Neuronal stem cell (in vitro differentiated cells): ENCODE data around the gene TSC22D3.
"Not testable (repeated sequence)": the region's sequence is repeated elsewhere in the genome, so short reads cannot be mapped to it uniquely, and the experiment has no call there.

Source experiments
- DNase-seq: peaks from one replicate; pipeline ENCODE4 v3.0.0-alpha.2; 2013; ENCODE audit warnings: low spot score
- H2AFZ ChIP-seq: one replicate; pipeline ENCODE4 v1.6.1; 2013; ENCODE audit warnings: mild to moderate bottlenecking, low read length, inconsistent platforms
- H2AK5ac ChIP-seq: 2 replicates; pipeline ENCODE4 v1.6.1; 2013; ENCODE audit warnings: low read depth, mild to moderate bottlenecking, inconsistent platforms, low read length, moderate library complexity, mixed read lengths
- H2BK120ac ChIP-seq: 2 replicates; pipeline ENCODE4 v1.6.1; 2013; ENCODE audit warnings: low read depth, mild to moderate bottlenecking, inconsistent platforms, low read length, moderate library complexity, mixed read lengths
- H2BK12ac ChIP-seq: one replicate; pipeline ENCODE4 v1.6.1; 2013; ENCODE audit warnings: low read length, inconsistent platforms
- H2BK15ac ChIP-seq: 2 replicates; pipeline ENCODE4 v1.6.1; 2013; ENCODE audit warnings: mild to moderate bottlenecking, low read length, inconsistent platforms, mixed read lengths
- H2BK5ac ChIP-seq: one replicate; pipeline ENCODE4 v1.6.1; 2013; ENCODE audit warnings: inconsistent platforms, mild to moderate bottlenecking, low read length, moderate library complexity
- H3K14ac ChIP-seq: one replicate; pipeline ENCODE4 v1.6.1; 2013; ENCODE audit warnings: low read length, inconsistent platforms
- H3K18ac ChIP-seq: 2 replicates; pipeline ENCODE4 v1.6.1; 2013; ENCODE audit warnings: low read length, inconsistent platforms
- H3K23ac ChIP-seq: 2 replicates; pipeline ENCODE4 v1.6.1; 2013; ENCODE audit warnings: low read depth, mild to moderate bottlenecking, mixed read lengths, low read length, inconsistent platforms; ENCODE audit not compliant: poor library complexity
- H3K27ac ChIP-seq: replicated peaks from 3 replicates; pipeline ENCODE4 v1.5.1; 2013; ENCODE audit warnings: low read length, inconsistent platforms
- H3K27me3 ChIP-seq, 3 experiments: 2 replicates each; pipeline ENCODE4 v1.6.1; 2013; ENCODE audit warnings: low read length in 3 of 3, mild to moderate bottlenecking in 2 of 3, inconsistent platforms in 1 of 3, low read depth in 1 of 3, mixed read lengths in 1 of 3, moderate library complexity in 1 of 3; ENCODE audit not compliant: control insufficient read depth in 3 of 3, insufficient read depth in 3 of 3
- H3K36me3 ChIP-seq, 2 donors: replicated peaks in 1 of 2; 2 replicates each; pipeline ENCODE4 v1.6.1; 2013; ENCODE audit warnings: low read length in 2 of 2; ENCODE audit not compliant: control insufficient read depth in 2 of 2, insufficient read depth in 2 of 2
- H3K4ac ChIP-seq: 2 replicates; pipeline ENCODE4 v1.6.1; 2013; ENCODE audit warnings: inconsistent platforms, mild to moderate bottlenecking, low read length, moderate library complexity
- H3K4me1 ChIP-seq, 2 donors: 1 replicate in 1 of 2; 2 replicates in 1 of 2; pipeline ENCODE4 v1.6.1; 2013; ENCODE audit warnings: low read length in 2 of 2, low read depth in 1 of 2; ENCODE audit not compliant: control insufficient read depth in 2 of 2, insufficient read depth in 1 of 2
- H3K4me2 ChIP-seq: one replicate; pipeline ENCODE4 v1.6.1; 2013; ENCODE audit warnings: mild to moderate bottlenecking, low read length, inconsistent platforms; ENCODE audit not compliant: insufficient read depth, poor library complexity, severe bottlenecking
- H3K4me3 ChIP-seq, 2 donors: 2 replicates each; pipeline ENCODE4 v1.5.1; 2013; ENCODE audit warnings: low read length in 2 of 2, mild to moderate bottlenecking in 2 of 2, inconsistent platforms in 1 of 2, moderate library complexity in 1 of 2
- H3K79me1 ChIP-seq: one replicate; pipeline ENCODE4 v1.6.1; 2013; ENCODE audit warnings: low read depth, mild to moderate bottlenecking, inconsistent platforms, low read length, moderate library complexity
- H3K9ac ChIP-seq: one replicate; pipeline ENCODE4 v1.6.1; 2013; ENCODE audit warnings: mild to moderate bottlenecking, low read depth, low read length, inconsistent platforms; ENCODE audit not compliant: poor library complexity
- H3K9me3 ChIP-seq, 2 donors: replicated peaks in 1 of 2; 2 replicates each; pipeline versions ENCODE3 to v1.6.1; 2013; ENCODE audit warnings: low read length in 2 of 2, mild to moderate bottlenecking in 2 of 2, inconsistent platforms in 1 of 2, low read depth in 1 of 2, mixed read lengths in 1 of 2, moderate library complexity in 1 of 2; ENCODE audit not compliant: control insufficient read depth in 2 of 2, insufficient read depth in 1 of 2
- H4K8ac ChIP-seq: one replicate; pipeline ENCODE4 v1.6.1; 2013; ENCODE audit warnings: low read depth, mild to moderate bottlenecking, inconsistent platforms, low read length, moderate library complexity
- H4K91ac ChIP-seq: one replicate; pipeline ENCODE4 v1.6.1; 2013; ENCODE audit warnings: low read length, low read depth, mild to moderate bottlenecking, inconsistent platforms; ENCODE audit not compliant: poor library complexity
- WGBS, 2 donors: extraction: QIAGEN DNeasy Blood & Tissue Kit; methylation state at CpG; one replicate each; pipeline ENCODE4 v1.1.7; 2013; ENCODE audit warnings: missing lambda C conversion rate in 2 of 2, mixed read lengths in 1 of 2; ENCODE audit not compliant: insufficient read length in 2 of 2, insufficient replicate concordance in 1 of 2; ENCODE audit errors: extremely low coverage in 2 of 2; 5-methylcytosine and 5-hydroxymethylcytosine counted together

TSC22D3 gene

DNA sequence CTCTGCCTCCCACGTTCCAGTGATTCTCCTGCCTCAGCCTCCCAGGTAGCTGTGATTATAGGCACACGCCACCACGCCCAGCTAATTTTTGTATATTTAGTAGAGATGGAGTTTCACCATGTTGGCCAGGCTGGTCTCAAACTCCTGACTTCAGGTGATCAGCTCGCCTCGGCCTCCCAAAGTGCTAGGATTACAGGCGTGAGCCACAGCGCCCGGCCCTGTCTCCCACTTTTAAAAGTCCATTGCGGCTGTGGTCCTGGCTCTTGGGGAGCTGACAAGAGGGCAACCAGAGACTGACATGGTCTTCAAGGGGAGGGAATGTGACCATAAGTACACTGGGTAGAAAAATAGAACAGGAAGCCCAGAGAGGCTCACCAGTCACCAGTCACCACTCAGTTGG lies 104.3 kb downstream of the TSC22D3 start:
- H2BK12ac ChIP-seq, H3K9ac ChIP-seq, H4K91ac ChIP-seq, H3K79me1 ChIP-seq, H3K23ac ChIP-seq, H3K18ac ChIP-seq, H3K14ac ChIP-seq, H3K9me3 ChIP-seq, H3K4me3 ChIP-seq, H3K27ac ChIP-seq, H3K4me2 ChIP-seq, H3K4ac ChIP-seq, H2BK120ac ChIP-seq, H4K8ac ChIP-seq, H3K36me3 ChIP-seq, H2AK5ac ChIP-seq, H2BK15ac ChIP-seq, H2AFZ ChIP-seq, DNase-seq, H2BK5ac ChIP-seq: not testable (repeated sequence)
- WGBS, 2 donors, result no CpG with 5 or more reads among the region's 9 CpGs
- peaks cover 0 to 17% (median 0%) of the 10 kb centered on the region in 3 experiments for H3K27me3 ChIP-seq
- peaks cover 0 to 10% of the 10 kb centered on the region in 2 donors for H3K4me1 ChIP-seq

DNA sequence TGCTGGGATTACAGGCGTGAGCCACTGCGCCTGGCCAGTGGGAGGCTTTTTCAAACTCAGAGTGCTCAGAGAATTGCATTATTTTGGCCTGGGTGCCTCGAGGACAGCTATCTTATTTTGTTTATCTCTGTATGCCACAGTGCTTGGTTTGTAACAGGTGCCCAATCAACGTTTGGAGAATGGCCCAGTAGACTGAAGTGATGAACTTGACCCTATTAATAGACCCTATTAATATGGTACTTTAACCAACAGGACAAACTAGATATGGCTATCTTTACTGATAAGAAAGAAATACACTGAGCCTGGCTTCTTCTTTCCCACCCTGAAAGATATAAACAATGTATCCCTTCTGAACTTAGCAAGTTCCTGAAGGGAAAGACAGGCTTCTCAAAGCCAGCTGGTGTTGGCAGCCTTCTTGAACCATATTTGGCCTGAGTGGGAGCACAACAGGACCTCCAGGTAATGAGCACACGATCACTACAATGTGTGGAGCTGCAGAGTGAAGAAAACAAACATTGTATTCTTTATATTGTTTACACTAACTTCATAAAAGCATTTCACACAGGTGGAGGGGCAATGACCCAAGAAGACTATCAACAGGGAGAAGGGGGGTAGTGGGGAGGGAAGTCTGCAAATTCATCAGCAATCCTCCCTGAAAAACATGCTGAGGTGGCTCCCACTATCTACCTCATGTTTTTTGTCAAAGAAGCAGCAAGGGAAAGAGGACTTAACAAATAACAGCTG lies 105.5 kb downstream of the TSC22D3 start:
- Histone ChIP-seq H3K4ac (no peak overlapping the region), H3K27ac (no peak overlapping the region), H3K9ac (no peak overlapping the region), H3K27me3 (peaks cover 0 to 5% (median 0%) of the 10 kb centered on the region in 3 experiments), H3K4me2 (no peak overlapping the region), H2AFZ (no peak overlapping the region), H2BK12ac (no peak overlapping the region), H3K4me1 (peaks cover 0 to 10% of the 10 kb centered on the region in 2 donors), H3K18ac (no peak overlapping the region), H2BK5ac (no peak overlapping the region), H2AK5ac (no peak overlapping the region), H3K9me3 (no peaks in the 10 kb centered on the region), H4K91ac (no peak overlapping the region), H2BK120ac (no peak overlapping the region), H3K79me1 (no peaks in the 10 kb centered on the region), H3K36me3 (no peaks in the 10 kb centered on the region), H3K14ac (no peak overlapping the region), H3K23ac (no peak overlapping the region), H2BK15ac (no peak overlapping the region), H4K8ac (no peak overlapping the region), H3K4me3 (no peak overlapping the region)
- no peak for DNase-seq
- no CpG with 5 or more reads among the region's 5 CpGs for WGBS, 2 donors

DNA sequence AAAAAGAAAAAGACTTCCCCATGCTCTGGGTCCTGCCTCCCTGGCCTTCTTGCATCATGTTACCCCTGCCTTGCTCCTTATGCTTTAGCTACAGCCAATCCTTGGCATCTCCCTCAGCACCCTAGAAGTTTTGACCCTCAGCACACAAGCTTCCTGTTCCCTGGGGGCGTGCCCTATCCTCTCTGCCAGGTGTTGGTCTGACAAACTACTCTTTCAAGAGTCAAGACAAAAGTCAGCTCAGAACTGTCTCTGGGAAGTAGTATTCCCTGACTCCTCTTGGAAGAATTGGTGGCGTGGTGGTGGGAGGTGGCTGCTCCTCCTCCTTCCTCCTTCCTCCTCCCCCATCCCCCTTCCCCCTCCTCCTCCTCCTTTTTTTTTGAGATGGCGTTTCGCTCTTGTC lies 106.3 kb downstream of the TSC22D3 start:
- Histone ChIP-seq H3K4me2 (no peak overlapping the region), H3K4me3 (no peak overlapping the region), H2BK12ac (no peak overlapping the region), H2BK15ac (no peak overlapping the region), H3K27me3 (peaks cover 0 to under 1% (median 0%) of the 10 kb centered on the region in 3 experiments), H3K4me1 (peaks cover 0 to 8% of the 10 kb centered on the region in 2 donors), H4K91ac (no peak overlapping the region), H3K79me1 (no peaks in the 10 kb centered on the region), H3K23ac (no peak overlapping the region), H3K27ac (no peak overlapping the region), H3K4ac (no peak overlapping the region), H3K36me3 (no peaks in the 10 kb centered on the region), H2AK5ac (no peak overlapping the region), H2BK5ac (no peak overlapping the region), H3K18ac (no peak overlapping the region), H2BK120ac (no peak overlapping the region), H2AFZ (no peak overlapping the region), H3K14ac (no peak overlapping the region), H4K8ac (no peak overlapping the region), H3K9ac (no peak overlapping the region), H3K9me3 (no peaks in the 10 kb centered on the region)
- DNase-seq, result no peak
- no CpG with 5 or more reads among the region's 4 CpGs for WGBS, 2 donors

DNA sequence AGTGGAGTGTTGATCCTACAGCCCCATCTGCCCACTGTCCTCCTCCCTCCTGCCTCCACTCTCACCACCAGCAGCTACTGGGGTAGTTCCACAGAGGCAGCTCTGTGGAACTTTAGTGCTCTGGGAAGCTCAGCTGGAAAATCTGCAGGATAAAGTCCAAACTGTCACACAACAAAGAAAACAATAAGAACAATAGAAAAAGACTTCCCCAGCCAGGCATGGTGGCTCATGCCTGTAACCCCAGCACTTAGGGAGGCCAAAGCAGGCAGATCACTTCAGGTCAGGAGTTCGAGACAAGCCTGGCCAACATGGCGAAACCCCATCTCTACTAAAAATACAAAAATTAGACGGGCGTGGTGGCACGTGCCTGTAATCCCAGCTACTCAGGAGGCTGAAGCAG lies 106.9 kb downstream of the TSC22D3 start:
- H2AFZ ChIP-seq, H3K9ac ChIP-seq, H4K8ac ChIP-seq, H3K79me1 ChIP-seq, H3K27ac ChIP-seq, H3K27me3 ChIP-seq, H2BK12ac ChIP-seq, H3K14ac ChIP-seq, H2BK5ac ChIP-seq, H3K4me3 ChIP-seq, H3K9me3 ChIP-seq, H3K23ac ChIP-seq, H4K91ac ChIP-seq, H2AK5ac ChIP-seq, H2BK120ac ChIP-seq, H3K4ac ChIP-seq, H3K36me3 ChIP-seq, H3K4me2 ChIP-seq, H2BK15ac ChIP-seq, H3K4me1 ChIP-seq, H3K18ac ChIP-seq, DNase-seq: not testable (repeated sequence)
- no CpG with 5 or more reads among the region's 5 CpGs for WGBS, 2 donors
